Gastrocnemius medialis (tissue), 4 donors: ENCODE measurements around the gene TK1.
"Not testable (repeated sequence)": the region's sequence is repeated elsewhere in the genome, so short reads cannot be mapped to it uniquely, and the experiment has no call there.

Experiments
- POLR2A ChIP-seq, 2 donors: fragments of 450-650 bp; IDR thresholded peaks; one replicate each; pipeline ENCODE4 v1.6.1; 2017; ENCODE audit warnings: antibody characterized with exemption in 2 of 2, mild to moderate bottlenecking in 2 of 2, moderate library complexity in 2 of 2
- TF ChIP-seq, protein P1 (sequence below), 5 experiments: fragments of 450-650 bp in 3 of 5; fragments of 200-600 bp in 2 of 5; sonication (generic) in 2 of 5; IDR thresholded peaks in 4 of 5; conservative IDR thresholded peaks in 1 of 5; 1 replicate in 4 of 5; 2 replicates in 1 of 5; pipeline ENCODE4 v1.5.1; 2016 to 2019; ENCODE audit warnings: antibody characterized with exemption in 5 of 5, mild to moderate bottlenecking in 3 of 5, moderate library complexity in 3 of 5

DNA sequence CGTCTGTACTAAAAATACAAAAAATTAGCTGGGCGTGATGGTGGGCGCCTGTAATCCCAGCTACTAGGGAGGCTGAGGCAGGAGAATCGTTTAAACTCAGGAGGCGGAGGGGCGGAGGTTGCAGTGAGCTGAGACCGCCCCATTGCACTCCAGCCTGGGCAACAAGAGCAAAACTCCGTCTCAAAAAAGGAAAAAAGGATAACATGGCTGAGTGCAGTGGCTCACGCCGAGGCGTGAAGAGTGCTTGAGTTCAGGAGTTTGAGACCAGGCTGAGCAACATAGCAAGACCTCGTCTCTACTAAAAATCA, 47.0 kb downstream of the TK1 start:
- TF ChIP-seq, protein P1, sequence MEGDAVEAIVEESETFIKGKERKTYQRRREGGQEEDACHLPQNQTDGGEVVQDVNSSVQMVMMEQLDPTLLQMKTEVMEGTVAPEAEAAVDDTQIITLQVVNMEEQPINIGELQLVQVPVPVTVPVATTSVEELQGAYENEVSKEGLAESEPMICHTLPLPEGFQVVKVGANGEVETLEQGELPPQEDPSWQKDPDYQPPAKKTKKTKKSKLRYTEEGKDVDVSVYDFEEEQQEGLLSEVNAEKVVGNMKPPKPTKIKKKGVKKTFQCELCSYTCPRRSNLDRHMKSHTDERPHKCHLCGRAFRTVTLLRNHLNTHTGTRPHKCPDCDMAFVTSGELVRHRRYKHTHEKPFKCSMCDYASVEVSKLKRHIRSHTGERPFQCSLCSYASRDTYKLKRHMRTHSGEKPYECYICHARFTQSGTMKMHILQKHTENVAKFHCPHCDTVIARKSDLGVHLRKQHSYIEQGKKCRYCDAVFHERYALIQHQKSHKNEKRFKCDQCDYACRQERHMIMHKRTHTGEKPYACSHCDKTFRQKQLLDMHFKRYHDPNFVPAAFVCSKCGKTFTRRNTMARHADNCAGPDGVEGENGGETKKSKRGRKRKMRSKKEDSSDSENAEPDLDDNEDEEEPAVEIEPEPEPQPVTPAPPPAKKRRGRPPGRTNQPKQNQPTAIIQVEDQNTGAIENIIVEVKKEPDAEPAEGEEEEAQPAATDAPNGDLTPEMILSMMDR (IDR thresholded peaks at IDR 0.05 in 4 of 5, conservative IDR thresholded peaks at IDR 0.05 in 1 of 5) = not testable (repeated sequence)
- not testable (repeated sequence) for TF ChIP-seq POLR2A (IDR thresholded peaks at IDR 0.05)
